Measurements from ENCODE around the gene MYO16.

DNA sequence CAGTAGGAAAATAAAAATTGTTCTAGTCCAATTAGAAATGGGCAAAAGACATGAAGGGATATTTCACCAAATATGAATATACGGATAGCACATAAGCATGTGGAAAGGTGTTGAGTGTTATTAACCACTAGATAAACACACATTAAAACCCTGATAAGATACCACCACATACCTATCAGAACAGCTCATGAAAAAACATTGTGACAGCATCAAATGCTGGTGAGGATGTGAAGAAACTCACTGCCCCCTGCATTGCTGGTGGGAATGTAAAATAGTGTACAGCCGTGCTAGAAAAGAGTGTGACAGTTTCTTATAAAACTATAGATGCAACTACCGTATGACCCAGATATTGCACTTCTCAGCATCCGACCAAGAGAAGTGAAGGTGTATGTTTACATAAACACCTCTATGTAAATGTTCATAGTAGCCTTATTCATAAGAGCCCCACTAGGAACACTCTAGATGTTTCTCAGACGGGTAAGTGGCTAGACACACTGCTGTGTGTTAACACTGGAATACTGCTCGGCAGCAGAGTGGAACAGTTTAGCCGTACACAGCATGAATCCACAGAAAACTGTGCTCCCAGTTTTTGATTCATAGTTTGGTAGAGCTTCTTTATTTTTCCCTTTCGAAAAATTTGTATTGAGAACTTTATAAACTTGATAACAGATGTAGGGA is 321.1 kb downstream of the MYO16 start:
- TF ChIP-seq POLR2A (IDR thresholded peaks at IDR 0.05): no peak
- TF ChIP-seq CTCF (IDR thresholded peaks at IDR 0.05): no peak
- no peak for TF ChIP-seq POLR2AphosphoS5 (IDR thresholded peaks at IDR 0.05)

Measured in breast epithelium (tissue), 3 donors.